Motor neuron (in vitro differentiated cells): Measurements from ENCODE around the gene TAPBP. TPM values are rescaled to one million over a fixed set of nuclear protein-coding genes. Genes with fewer than 3 reads are reported as not detected.

Experiments
- ATAC-seq, 8 experiments: fragments of 200-7000 bp; cut with Tn5 transposase; replicated peaks in 6 of 8; 2 replicates each; pipeline ENCODE4 v1.8.0; 2021; ENCODE audit warnings: mild to moderate bottlenecking in 8 of 8, moderate library complexity in 8 of 8
- H3K27ac ChIP-seq, 2 donors: fragments of 250-450 bp; sonication (Bioruptor Pico); 2 replicates each; pipeline ENCODE4 v1.9.0; 2021; ENCODE audit warnings: antibody characterized with exemption in 2 of 2, mild to moderate bottlenecking in 2 of 2, moderate library complexity in 1 of 2
- H3K4me1 ChIP-seq, 2 donors: fragments of 250-450 bp; sonication (Bioruptor Pico); replicated peaks in 1 of 2; 2 replicates each; pipeline ENCODE4 v1.6.1; 2021; ENCODE audit warnings: antibody characterized with exemption in 2 of 2, mild to moderate bottlenecking in 2 of 2, moderate library complexity in 1 of 2
- H3K4me3 ChIP-seq, 5 donors: fragments of 250-450 bp; sonication (Bioruptor Pico); 2 replicates each; pipeline ENCODE4 v1.9.0; 2021; ENCODE audit warnings: antibody characterized with exemption in 5 of 5, mild to moderate bottlenecking in 5 of 5, moderate library complexity in 4 of 5
- WGBS, 10 experiments: fragments of 450-650 bp; shearing (Covaris generic); methylation state at CpG; one replicate each; pipeline ENCODE4 v1.0.0; 2022; 5-methylcytosine and 5-hydroxymethylcytosine counted together
- in situ Hi-C, 9 experiments: fragments of 400-800 bp; cut with MboI; loops; one replicate each; pipeline ENCODE4 v1.15.0; 2021; ENCODE audit warnings: low sequenced_read_pairs in 9 of 9, low pct_unique_long_range_greater_than_20kb in 2 of 9; ENCODE audit not compliant: unreplicated experiment in 9 of 9
- total RNA-seq, 8 experiments: library from RNA; unstranded; fragments of 300-600 nt; gene quantifications; 2 replicates each; pipeline versions ENCODE4 v1.2.3 to v1.2.4, GENCODE V29; 2022

TAPBP gene
- total RNA-seq, 8 experiments from 2014 or later, result 5.2 to 95.0 (median 41.9) TPM

- peak within 1 kb of the TSS; percentile 92 to 96 for H3K27ac ChIP-seq
- peak within 1 kb of the TSS; percentile 51 to 96 (median 74) for H3K4me3 ChIP-seq
- no CpG with 5 or more reads among the region's 34 CpGs for WGBS, 10 experiments
- peak; percentile 9 to 54 (median 42) for ATAC-seq
- peaks cover 7 to 17% of the 10 kb centered on the region in 2 donors for H3K4me1 ChIP-seq
- in situ Hi-C loops, result no loop called here
These were observed 15.1 kb downstream of the TAPBP start, which contains the start of gene RGL2 for GRCh38 chr6:33298773-33299236. RGL2 (minus strand) TSS chr6:33298942; CDS start chr6:33298610, 332 bp downstream.

- peak; percentile 2 to 57 (median 20) for ATAC-seq
- Histone ChIP-seq H3K4me1 (peaks cover 7 to 17% of the 10 kb centered on the region in 2 donors), H3K27ac (peak overlapping the region in 1 of 2 donors; percentile 96), H3K4me3 (peak overlapping the region; percentile 51 to 96 (median 74))
- in situ Hi-C loops, result no loop called here
- WGBS, 10 experiments, result 0% methylated on average over 1 to 8 of the region's 42 CpGs; no CpG with 5 or more reads in 6 of the 10 experiments
These were observed 15.7 kb downstream of the TAPBP start for GRCh38 chr6:33297956-33298772.

GRCh38 chr6:33297406-33297955 is 16.4 kb downstream of the TAPBP start:
- Histone ChIP-seq H3K4me3 (peak overlapping the region; percentile 51 to 96 (median 74)), H3K4me1 (peaks cover 7 to 17% of the 10 kb centered on the region in 2 donors), H3K27ac (peak overlapping the region in 1 of 2 donors; percentile 37)
- WGBS, 10 experiments, result 0 to 24% (median 7%) methylated on average over 1 to 5 of the region's 16 CpGs; no CpG with 5 or more reads in 7 of the 10 experiments
- no peak for ATAC-seq
- in situ Hi-C loops, result no loop called here

GRCh38 chr6:33296797-33297405 is 17.0 kb downstream of the TAPBP start:
- ATAC-seq, result no peak
- peaks cover 7 to 17% of the 10 kb centered on the region in 2 donors for H3K4me1 ChIP-seq
- peak overlapping the region in 3 of 5 donors; percentile 74 to 96 (median 85) for H3K4me3 ChIP-seq
- peak overlapping the region in 1 of 2 donors; percentile 37 for H3K27ac ChIP-seq
- in situ Hi-C loops, result no loop called here
- WGBS, 10 experiments, result 70 to 100% (median 83%) methylated on average over 1 to 4 of the region's 12 CpGs; no CpG with 5 or more reads in 7 of the 10 experiments

GRCh38 chr6:33295621-33296369 is 18.1 kb downstream of the TAPBP start:
- in situ Hi-C loops, result no loop called here
- Histone ChIP-seq H3K4me3 (no peak overlapping the region), H3K27ac (no peak overlapping the region), H3K4me1 (peaks cover 7 to 13% of the 10 kb centered on the region in 2 donors)
- no peak for ATAC-seq
- WGBS, 10 experiments, result 83 to 100% (median 90%) methylated on average over 1 to 4 of the region's 15 CpGs; no CpG with 5 or more reads in 6 of the 10 experiments

GRCh38 chr6:33294086-33294823 is 19.6 kb downstream of the TAPBP start:
- no peak for ATAC-seq
- in situ Hi-C loops, result no loop called here
- 62 to 100% (median 72%) methylated on average over 1 to 8 of the region's 10 CpGs; no CpG with 5 or more reads in 2 of the 10 experiments for WGBS, 10 experiments
- Histone ChIP-seq H3K4me1 (peaks cover 10 to 16% of the 10 kb centered on the region in 2 donors), H3K4me3 (no peak overlapping the region), H3K27ac (no peak overlapping the region)

- no peak overlapping the region for H3K4me3 ChIP-seq
- 50 to 100% (median 100%) methylated on average over 1 to 7 of the region's 16 CpGs; no CpG with 5 or more reads in 5 of the 10 experiments for WGBS, 10 experiments
These were observed 20.7 kb downstream of the TAPBP start for GRCh38 chr6:33292996-33293682.

GRCh38 chr6:33290459-33290858 is 23.4 kb downstream of the TAPBP start:
- H3K4me1 ChIP-seq, result peaks cover 7 to 12% of the 10 kb centered on the region in 2 donors
- in situ Hi-C loops, result no loop called here
- no peak for ATAC-seq
- WGBS, 10 experiments, result 17 to 83% (median 60%) methylated on average over 1 to 5 of the region's 7 CpGs; no CpG with 5 or more reads in 5 of the 10 experiments
- H3K4me3 ChIP-seq, result peak overlapping the region in 4 of 5 donors; percentile 80 to 94 (median 86)
- no peak overlapping the region for H3K27ac ChIP-seq

More at GRCh38 chr6:33292996-33293682, 20.7 kb downstream of the TAPBP start:
- Histone ChIP-seq H3K4me1 (peaks cover 12 to 16% of the 10 kb centered on the region in 2 donors), H3K27ac (no peak overlapping the region)
- in situ Hi-C loops, result no loop called here
- no peak for ATAC-seq

GRCh38 chr6:33289784-33290315 is 24.0 kb downstream of the TAPBP start:
- in situ Hi-C loops, result no loop called here
- peak in 3 of 8 experiments; percentile 13 to 23 (median 13) for ATAC-seq
- peak overlapping the region; percentile 80 to 94 (median 89) for H3K4me3 ChIP-seq
- peaks cover 7 to 12% of the 10 kb centered on the region in 2 donors for H3K4me1 ChIP-seq
- WGBS, 10 experiments, result 0 to 10% (median 0%) methylated on average over 2 to 9 of the region's 14 CpGs; no CpG with 5 or more reads in 3 of the 10 experiments
- H3K27ac ChIP-seq, result peak overlapping the region; percentile 19 to 76

GRCh38 chr6:33288921-33289783 is 24.7 kb downstream of the TAPBP start, which contains the start of the genes PFDN6 and WDR46:
PFDN6 (plus strand) TSS chr6:33289601; CDS start chr6:33289857, 256 bp downstream.
WDR46 (minus strand) TSS chr6:33289239; CDS start chr6:33289170, 69 bp downstream.
- WGBS, 10 experiments, result 0 to 7% (median 1%) methylated on average over 6 to 26 of the region's 43 CpGs; no CpG with 5 or more reads in 1 of the 10 experiments
- in situ Hi-C loops, result no loop called here
- Histone ChIP-seq H3K4me1 (peaks cover 7 to 12% of the 10 kb centered on the region in 2 donors), H3K4me3 (peak within 1 kb of the TSS; percentile 80 to 94 (median 89)), H3K27ac (peak within 1 kb of the TSS; percentile 19 to 76)
- ATAC-seq, result peak; percentile 93 to 97 (median 96)
